ENCODE measurements around the gene SLC29A4.
A peak's percentile ranks its signal among the peaks of the same experiment; 100 is the strongest.
"Not testable (repeated sequence)": the region's sequence is repeated elsewhere in the genome, so short reads cannot be mapped to it uniquely, and the experiment has no call there.

The SLC29A4 gene

GRCh38 chr7:5263066-5263465, 19.7 kb upstream of the SLC29A4 start:
- not testable (repeated sequence) for H4K8ac ChIP-seq (ENCODE audit: low read length); H2AFZ ChIP-seq (ENCODE audit: low read depth, low read length); H3K9me3 ChIP-seq (ENCODE audit: control insufficient read depth, low read length); H2BK5ac ChIP-seq (ENCODE audit: low read depth, low read length, poor library complexity, severe bottlenecking); H2AK5ac ChIP-seq (ENCODE audit: low read length, severe bottlenecking); H3K36me3 ChIP-seq (ENCODE audit: control insufficient read depth in 1 of 2, insufficient read depth in 2 of 2, low read depth in 1 of 2, low read length in 2 of 2); H2BK12ac ChIP-seq (ENCODE audit: low read length in 2 of 2); H3K4me2 ChIP-seq (ENCODE audit: low read length, poor library complexity, severe bottlenecking); H3K18ac ChIP-seq (ENCODE audit: low read depth in 1 of 2, low read length in 2 of 2); H3K4me3 ChIP-seq (ENCODE audit: insufficient read depth in 1 of 2, low read depth in 1 of 2, low read length in 2 of 2); H2BK120ac ChIP-seq (ENCODE audit: low read depth, low read length); H3K23ac ChIP-seq (ENCODE audit: low read length in 2 of 2); H3K79me1 ChIP-seq (replicated peaks; ENCODE audit: low read length, poor library complexity, severe bottlenecking); DNase-seq; H3K4ac ChIP-seq (ENCODE audit: low read depth in 1 of 2, low read length in 2 of 2); H2BK15ac ChIP-seq (ENCODE audit: low read depth, poor library complexity, severe bottlenecking); H3K14ac ChIP-seq (ENCODE audit: low read length in 2 of 2); H3K4me1 ChIP-seq (ENCODE audit: control insufficient read depth, insufficient read depth, low read depth, low read length); H3K9ac ChIP-seq (ENCODE audit: low read length); H4K91ac ChIP-seq (ENCODE audit: low read length); H3K27ac ChIP-seq (ENCODE audit: low read length, poor library complexity, severe bottlenecking)
- peaks cover 10 to 23% of the 10 kb centered on the region in 2 experiments for H3K27me3 ChIP-seq (ENCODE audit: control insufficient read depth in 1 of 2, insufficient read depth in 1 of 2, low read length in 2 of 2)
- 37% methylated on average over 10 of the region's 10 CpGs for whole genome bisulfite sequencing

GRCh38 chr7:5265320-5266190, 17.2 kb upstream of the SLC29A4 start:
- peak overlapping the region in 1 of 2 experiments; percentile 47 for H3K23ac ChIP-seq (ENCODE audit: low read length in 2 of 2)
- no peak overlapping the region for H2BK12ac ChIP-seq (ENCODE audit: low read length in 2 of 2)
- no peak overlapping the region for H2BK5ac ChIP-seq (ENCODE audit: low read depth, low read length, poor library complexity, severe bottlenecking)
- DNase-seq, result no peak
- no peaks in the 10 kb centered on the region for H3K36me3 ChIP-seq (ENCODE audit: control insufficient read depth in 1 of 2, insufficient read depth in 2 of 2, low read depth in 1 of 2, low read length in 2 of 2)
- H3K4me2 ChIP-seq (ENCODE audit: low read length, poor library complexity, severe bottlenecking), result no peak overlapping the region
- H3K4ac ChIP-seq (ENCODE audit: low read depth in 1 of 2, low read length in 2 of 2), result no peak overlapping the region
- H3K27me3 ChIP-seq (ENCODE audit: control insufficient read depth in 1 of 2, insufficient read depth in 1 of 2, low read length in 2 of 2), result peaks cover 10 to 23% of the 10 kb centered on the region in 2 experiments
- H3K18ac ChIP-seq (ENCODE audit: low read depth in 1 of 2, low read length in 2 of 2), result no peak overlapping the region
- no peak overlapping the region for H3K4me3 ChIP-seq (ENCODE audit: insufficient read depth in 1 of 2, low read depth in 1 of 2, low read length in 2 of 2)
- peaks cover 5% of the 10 kb centered on the region for H3K4me1 ChIP-seq (ENCODE audit: control insufficient read depth, insufficient read depth, low read depth, low read length)
- H2BK15ac ChIP-seq (ENCODE audit: low read depth, poor library complexity, severe bottlenecking), result no peak overlapping the region
- H4K91ac ChIP-seq (ENCODE audit: low read length), result no peak overlapping the region
- no peaks in the 10 kb centered on the region for H3K79me1 ChIP-seq (replicated peaks; ENCODE audit: low read length, poor library complexity, severe bottlenecking)
- H3K9ac ChIP-seq (ENCODE audit: low read length), result no peak overlapping the region
- no peak overlapping the region for H2BK120ac ChIP-seq (ENCODE audit: low read depth, low read length)
- H2AFZ ChIP-seq (ENCODE audit: low read depth, low read length), result no peak overlapping the region
- 83% methylated on average over 19 of the region's 19 CpGs for WGBS
- no peak overlapping the region for H2AK5ac ChIP-seq (ENCODE audit: low read length, severe bottlenecking)
- no peak overlapping the region for H4K8ac ChIP-seq (ENCODE audit: low read length)
- H3K9me3 ChIP-seq (ENCODE audit: control insufficient read depth, low read length), result no peaks in the 10 kb centered on the region
- no peak overlapping the region for H3K14ac ChIP-seq (ENCODE audit: low read length in 2 of 2)
- H3K27ac ChIP-seq (ENCODE audit: low read length, poor library complexity, severe bottlenecking), result no peak overlapping the region

- Histone ChIP-seq H3K4me1 (ENCODE audit: control insufficient read depth, insufficient read depth, low read depth, low read length) (peaks cover 5% of the 10 kb centered on the region), H3K14ac (ENCODE audit: low read length in 2 of 2) (no peak overlapping the region), H4K91ac (ENCODE audit: low read length) (no peak overlapping the region), H3K9me3 (ENCODE audit: control insufficient read depth, low read length) (no peaks in the 10 kb centered on the region), H3K9ac (ENCODE audit: low read length) (no peak overlapping the region), H4K8ac (ENCODE audit: low read length) (no peak overlapping the region), H2AK5ac (ENCODE audit: low read length, severe bottlenecking) (no peak overlapping the region), H3K18ac (ENCODE audit: low read depth in 1 of 2, low read length in 2 of 2) (no peak overlapping the region), H3K27me3 (ENCODE audit: control insufficient read depth in 1 of 2, insufficient read depth in 1 of 2, low read length in 2 of 2) (peaks cover 10 to 25% of the 10 kb centered on the region in 2 experiments), H3K4me3 (ENCODE audit: insufficient read depth in 1 of 2, low read depth in 1 of 2, low read length in 2 of 2) (no peak overlapping the region), H2AFZ (ENCODE audit: low read depth, low read length) (no peak overlapping the region), H2BK5ac (ENCODE audit: low read depth, low read length, poor library complexity, severe bottlenecking) (no peak overlapping the region), H3K4me2 (ENCODE audit: low read length, poor library complexity, severe bottlenecking) (no peak overlapping the region), H2BK120ac (ENCODE audit: low read depth, low read length) (no peak overlapping the region), H3K36me3 (ENCODE audit: control insufficient read depth in 1 of 2, insufficient read depth in 2 of 2, low read depth in 1 of 2, low read length in 2 of 2) (no peaks in the 10 kb centered on the region), H3K27ac (ENCODE audit: low read length, poor library complexity, severe bottlenecking) (no peak overlapping the region), H2BK12ac (ENCODE audit: low read length in 2 of 2) (no peak overlapping the region), H3K4ac (ENCODE audit: low read depth in 1 of 2, low read length in 2 of 2) (no peak overlapping the region), H2BK15ac (ENCODE audit: low read depth, poor library complexity, severe bottlenecking) (no peak overlapping the region), H3K23ac (ENCODE audit: low read length in 2 of 2) (no peak overlapping the region), H3K79me1 (replicated peaks; ENCODE audit: low read length, poor library complexity, severe bottlenecking) (no peaks in the 10 kb centered on the region)
- peak; percentile 9 for DNase-seq
- 56% methylated on average over 20 of the region's 20 CpGs for WGBS
These were observed 16.3 kb upstream of the SLC29A4 start for GRCh38 chr7:5266191-5267028.

GRCh38 chr7:5267829-5268228, 14.9 kb upstream of the SLC29A4 start:
- not testable (repeated sequence) for H3K4me3 ChIP-seq (ENCODE audit: insufficient read depth in 1 of 2, low read depth in 1 of 2, low read length in 2 of 2); H3K4me2 ChIP-seq (ENCODE audit: low read length, poor library complexity, severe bottlenecking); H3K79me1 ChIP-seq (replicated peaks; ENCODE audit: low read length, poor library complexity, severe bottlenecking); H3K18ac ChIP-seq (ENCODE audit: low read depth in 1 of 2, low read length in 2 of 2); H3K9me3 ChIP-seq (ENCODE audit: control insufficient read depth, low read length); H3K27ac ChIP-seq (ENCODE audit: low read length, poor library complexity, severe bottlenecking); H3K4me1 ChIP-seq (ENCODE audit: control insufficient read depth, insufficient read depth, low read depth, low read length); H2AK5ac ChIP-seq (ENCODE audit: low read length, severe bottlenecking); DNase-seq; H3K14ac ChIP-seq (ENCODE audit: low read length in 2 of 2); H2BK120ac ChIP-seq (ENCODE audit: low read depth, low read length); H2BK12ac ChIP-seq (ENCODE audit: low read length in 2 of 2); H3K23ac ChIP-seq (ENCODE audit: low read length in 2 of 2); H4K8ac ChIP-seq (ENCODE audit: low read length); H2AFZ ChIP-seq (ENCODE audit: low read depth, low read length); H3K4ac ChIP-seq (ENCODE audit: low read depth in 1 of 2, low read length in 2 of 2); H3K9ac ChIP-seq (ENCODE audit: low read length); H2BK5ac ChIP-seq (ENCODE audit: low read depth, low read length, poor library complexity, severe bottlenecking); H4K91ac ChIP-seq (ENCODE audit: low read length); H3K36me3 ChIP-seq (ENCODE audit: control insufficient read depth in 1 of 2, insufficient read depth in 2 of 2, low read depth in 1 of 2, low read length in 2 of 2); H2BK15ac ChIP-seq (ENCODE audit: low read depth, poor library complexity, severe bottlenecking)
- 94% methylated on average over 8 of the region's 8 CpGs for WGBS
- peaks cover 10 to 31% of the 10 kb centered on the region in 2 experiments for H3K27me3 ChIP-seq (ENCODE audit: control insufficient read depth in 1 of 2, insufficient read depth in 1 of 2, low read length in 2 of 2)

All from mesenchymal stem cell (in vitro differentiated cells and primary cell).